Omental fat pad (tissue), 4 donors: ENCODE data around the gene AKT1. TPM values are rescaled to one million over a fixed set of nuclear protein-coding genes. Genes with fewer than 3 reads are reported as not detected.

Source experiments
- ATAC-seq: fragments of 150-250 bp; one replicate; pipeline ENCODE4 v1.9.1; 2016; ENCODE audit warnings: mild to moderate bottlenecking, moderate library complexity; ENCODE audit not compliant: low FRiP score
- DNase-seq: peaks from one replicate; pipeline ENCODE4 v3.0.0-alpha.2; 2019; ENCODE audit warnings: low spot score
- total RNA-seq, 4 donors: library from RNA; depleted of rRNA; stranded (reverse); fragments of >200 nt; gene quantifications; one replicate each; pipeline ENCODE4 v1.1.0, GENCODE V29; 2016
- TF ChIP-seq, protein P1 (sequence below), 3 donors: fragments of 450-650 bp; IDR thresholded peaks; one replicate each; pipeline ENCODE4 v1.5.1; 2016 to 2017; ENCODE audit warnings: antibody characterized with exemption in 3 of 3, mild to moderate bottlenecking in 3 of 3, moderate library complexity in 2 of 3

Gene AKT1
- total RNA-seq, 4 donors from 2014 or later: 104 to 121 (median 107) TPM

DNA sequence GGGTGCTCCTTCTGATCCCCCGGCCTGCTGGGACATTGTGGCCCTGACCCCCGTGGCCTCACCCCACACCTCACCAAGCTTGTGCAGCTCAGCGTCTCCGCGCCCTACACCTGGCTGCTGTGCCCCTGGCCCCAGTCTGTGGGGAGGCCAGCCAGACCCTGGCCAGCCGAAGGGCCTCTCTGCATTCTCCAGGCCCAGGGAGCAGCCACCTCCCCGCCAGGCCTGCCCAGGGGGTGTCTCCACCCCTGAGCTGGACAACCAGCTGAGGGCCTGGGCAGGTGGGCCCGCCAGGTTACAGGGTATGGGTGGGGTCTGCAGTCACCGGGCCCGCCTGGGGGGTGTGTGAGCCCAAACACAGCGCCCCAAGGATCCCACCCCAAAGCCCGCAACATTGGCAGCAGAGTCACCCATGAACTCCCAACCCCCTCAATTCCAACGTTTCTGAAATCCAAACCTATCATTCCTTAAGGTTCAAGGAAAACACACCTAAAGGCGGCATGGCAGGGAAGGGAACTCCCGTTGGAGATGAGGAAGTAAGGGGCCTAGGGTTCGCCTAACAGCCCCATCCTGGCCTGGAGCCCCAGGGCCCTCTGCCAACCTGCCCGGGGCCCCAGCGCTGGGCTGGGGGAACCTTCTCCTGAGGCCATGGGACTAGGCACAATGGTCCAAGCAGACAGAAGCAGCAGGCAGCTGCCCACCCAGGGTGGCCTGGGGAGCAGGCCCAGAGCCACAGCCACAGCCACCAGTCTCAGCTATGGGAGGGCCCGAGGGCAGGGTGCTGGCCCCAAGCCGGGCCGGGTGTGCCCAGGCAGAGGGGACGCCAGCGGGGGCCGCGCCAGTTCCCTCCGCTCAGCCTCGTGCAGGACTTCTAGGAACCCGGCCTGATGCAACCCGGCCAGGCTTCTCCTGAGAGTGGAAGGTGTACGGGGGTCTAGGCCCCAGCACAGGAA, 8.5 kb downstream of the AKT1 start:
- TF ChIP-seq, protein P1, sequence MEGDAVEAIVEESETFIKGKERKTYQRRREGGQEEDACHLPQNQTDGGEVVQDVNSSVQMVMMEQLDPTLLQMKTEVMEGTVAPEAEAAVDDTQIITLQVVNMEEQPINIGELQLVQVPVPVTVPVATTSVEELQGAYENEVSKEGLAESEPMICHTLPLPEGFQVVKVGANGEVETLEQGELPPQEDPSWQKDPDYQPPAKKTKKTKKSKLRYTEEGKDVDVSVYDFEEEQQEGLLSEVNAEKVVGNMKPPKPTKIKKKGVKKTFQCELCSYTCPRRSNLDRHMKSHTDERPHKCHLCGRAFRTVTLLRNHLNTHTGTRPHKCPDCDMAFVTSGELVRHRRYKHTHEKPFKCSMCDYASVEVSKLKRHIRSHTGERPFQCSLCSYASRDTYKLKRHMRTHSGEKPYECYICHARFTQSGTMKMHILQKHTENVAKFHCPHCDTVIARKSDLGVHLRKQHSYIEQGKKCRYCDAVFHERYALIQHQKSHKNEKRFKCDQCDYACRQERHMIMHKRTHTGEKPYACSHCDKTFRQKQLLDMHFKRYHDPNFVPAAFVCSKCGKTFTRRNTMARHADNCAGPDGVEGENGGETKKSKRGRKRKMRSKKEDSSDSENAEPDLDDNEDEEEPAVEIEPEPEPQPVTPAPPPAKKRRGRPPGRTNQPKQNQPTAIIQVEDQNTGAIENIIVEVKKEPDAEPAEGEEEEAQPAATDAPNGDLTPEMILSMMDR (IDR thresholded peaks at IDR 0.05): no peak
- ATAC-seq: no peak
- DNase-seq: no peak

DNA sequence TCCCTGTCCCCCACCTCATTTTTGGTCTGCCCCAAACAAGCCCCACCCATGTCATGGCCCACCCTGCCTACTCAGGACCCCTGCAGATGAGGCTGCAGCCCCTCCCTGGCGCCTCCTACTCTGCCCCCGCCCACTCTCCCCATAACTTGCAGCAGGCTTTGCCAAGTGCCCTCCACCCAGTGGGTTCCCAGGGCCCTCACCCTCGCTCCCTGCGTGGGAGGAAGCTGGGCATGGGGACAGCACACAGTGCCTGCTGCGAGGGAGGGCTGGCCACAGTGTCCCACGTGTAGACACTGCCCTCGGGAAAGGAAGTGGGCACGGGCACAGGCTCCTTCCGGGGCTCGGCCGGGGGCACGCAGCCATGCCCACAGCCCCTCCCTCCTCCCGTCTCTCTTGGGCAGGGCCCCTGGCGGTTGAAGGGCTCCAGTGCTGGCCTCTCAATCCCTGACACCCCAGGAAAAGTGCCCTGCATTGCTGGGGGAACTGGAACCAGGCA, 9.4 kb downstream of the AKT1 start:
- ATAC-seq (no peak), DNase-seq (no peak)
- TF ChIP-seq, protein P1 (IDR thresholded peaks at IDR 0.05): no peak

DNA sequence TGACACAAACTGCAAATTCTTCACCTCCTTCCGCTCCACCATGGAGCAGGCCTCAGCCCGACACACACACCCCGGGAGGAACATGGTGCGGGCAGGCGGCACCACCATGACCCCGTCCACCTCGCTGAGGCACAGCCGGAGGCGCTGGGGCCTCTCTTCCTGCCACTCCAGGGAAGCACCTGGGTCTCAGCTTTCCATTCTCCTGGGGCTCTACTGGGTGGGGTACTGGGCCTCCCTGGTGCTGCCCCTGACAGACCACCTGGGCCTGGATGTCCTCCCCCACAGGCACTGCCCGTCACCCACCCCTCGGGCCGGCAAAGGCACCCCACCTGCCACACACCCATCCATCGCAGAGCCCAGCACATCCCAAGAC, 9.9 kb downstream of the AKT1 start:
- TF ChIP-seq, protein P1 (IDR thresholded peaks at IDR 0.05): no peak
- DNase-seq (no peak), ATAC-seq (no peak)

DNA sequence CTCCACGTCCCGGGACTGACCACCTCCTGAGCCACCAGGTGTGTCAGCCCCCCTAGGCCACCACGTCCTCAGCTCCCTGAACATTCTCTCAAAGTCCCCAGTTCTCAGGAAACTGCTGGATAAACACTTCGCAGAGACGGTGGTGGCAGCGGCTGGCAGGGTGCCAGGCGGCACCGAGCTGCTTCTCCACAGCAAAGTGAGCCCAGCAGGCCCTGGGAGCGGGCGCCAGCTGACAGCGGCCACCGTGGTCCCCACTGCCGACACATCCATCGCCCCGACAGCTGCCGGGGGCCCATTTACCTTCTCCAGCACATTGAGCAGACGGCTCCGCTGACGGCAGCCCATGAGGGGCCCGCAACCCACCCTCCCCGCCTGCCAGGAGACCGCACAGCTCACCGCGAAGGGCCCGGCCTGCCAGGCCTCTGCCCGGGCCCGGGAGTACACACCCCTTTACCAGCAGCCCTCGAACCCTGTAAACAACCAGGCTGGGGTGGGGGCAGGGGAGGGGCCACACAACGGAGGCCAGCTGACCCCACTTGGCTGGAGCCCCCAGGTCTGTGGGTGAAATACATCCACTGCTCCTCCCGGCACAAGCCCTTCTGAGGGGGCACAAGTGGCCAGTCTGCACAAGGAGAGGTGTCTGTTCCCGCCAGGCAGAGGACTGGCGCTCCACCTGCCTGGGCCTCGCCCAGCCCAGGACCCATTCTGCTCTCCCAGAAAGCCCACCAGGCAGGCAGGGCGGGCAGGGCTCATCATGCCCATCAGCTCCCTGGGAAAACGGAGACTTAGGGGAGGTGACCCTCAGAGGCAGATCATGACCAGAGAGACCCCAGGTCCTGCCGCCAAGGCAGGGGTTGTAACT, 10.5 kb downstream of the AKT1 start:
- ATAC-seq: no peak
- TF ChIP-seq, protein P1 (IDR thresholded peaks at IDR 0.05): no peak

DNA sequence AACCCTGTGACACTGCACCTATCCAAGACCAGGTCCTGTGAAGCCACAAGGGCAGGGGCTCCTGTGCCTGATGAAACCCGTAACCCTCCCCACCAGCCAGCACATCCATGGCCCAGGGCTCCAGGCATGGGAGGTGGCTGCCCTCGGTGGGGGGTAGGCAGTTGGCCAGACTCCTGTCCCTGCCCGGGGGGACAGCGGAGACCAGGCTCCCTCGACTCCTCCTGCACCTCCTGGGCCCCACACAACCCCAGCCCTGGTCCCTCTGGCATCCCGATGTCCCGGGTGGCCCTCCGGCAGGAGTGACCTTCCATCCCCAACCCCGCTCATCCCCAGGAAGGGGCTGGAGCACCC, 11.4 kb downstream of the AKT1 start:
- ATAC-seq (no peak), DNase-seq (no peak)
- TF ChIP-seq, protein P1 (IDR thresholded peaks at IDR 0.05): no peak

More for the DNA sequence above, 10.5 kb downstream of the AKT1 start:
- no peak for DNase-seq

DNA sequence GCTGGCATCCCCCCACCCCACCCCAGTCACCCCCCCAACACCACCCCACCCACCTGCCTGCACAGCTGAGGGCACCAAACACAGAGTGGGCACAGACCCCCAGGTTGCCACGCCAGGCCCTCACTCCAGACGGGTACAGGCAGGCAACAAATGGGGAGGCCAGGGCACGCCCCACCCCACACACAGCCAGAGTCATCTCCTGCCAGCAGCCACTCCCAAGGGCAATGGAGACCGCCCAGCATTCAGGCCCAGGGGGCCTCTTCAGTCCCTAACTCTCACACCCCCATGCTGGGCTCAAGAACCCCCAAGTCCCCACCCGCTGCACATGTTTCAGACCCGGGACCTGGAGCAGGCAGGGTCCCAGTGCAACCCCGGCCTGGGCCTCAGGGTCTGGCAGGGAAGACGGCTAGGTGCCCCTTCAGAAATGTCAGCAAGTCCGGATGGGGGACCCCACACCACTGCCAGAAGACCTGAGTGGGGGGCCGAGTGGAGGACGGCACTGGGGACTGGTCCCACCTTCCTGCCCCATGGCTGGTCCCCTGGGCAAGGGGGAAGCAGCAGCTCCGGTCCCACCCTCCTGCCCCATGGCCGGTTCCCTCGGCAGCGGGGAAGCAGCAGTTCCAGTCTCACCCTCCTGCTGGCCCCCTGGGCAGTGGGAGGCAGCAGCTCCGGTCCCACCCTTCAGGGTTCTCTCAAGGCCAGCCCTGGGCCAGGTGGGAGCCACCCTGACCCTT, 11.9 kb downstream of the AKT1 start:
- TF ChIP-seq, protein P1 (IDR thresholded peaks at IDR 0.05): no peak
- ATAC-seq (no peak), DNase-seq (no peak)
